OCI-LY3 (cell line): Measurements from ENCODE around the gene TEX261.

Experiments used
- H2AFZ ChIP-seq: fragments of 200-600, 300-600 bp; shearing (Covaris generic); 2 replicates; pipeline ENCODE4 v1.6.0; 2014; ENCODE audit warnings: antibody characterized with exemption, low read depth, low read length
- H3K27ac ChIP-seq: fragments of 200-600, 300-600 bp; sonication (generic); 2 replicates; pipeline ENCODE4 v1.5.1; 2014; ENCODE audit warnings: mild to moderate bottlenecking, low read length, moderate library complexity, mixed read lengths
- H3K27me3 ChIP-seq: fragments of 200-600, 300-600 bp; sonication (generic); 2 replicates; pipeline ENCODE4 v1.6.1; 2014; ENCODE audit warnings: low read depth, low read length, mixed read lengths
- H3K36me3 ChIP-seq: fragments of 200-600, 300-600 bp; sonication (generic); replicated peaks from 2 replicates; pipeline ENCODE3; 2014; ENCODE audit warnings: low read depth, low read length, mixed read lengths
- H3K4me1 ChIP-seq: fragments of 300-600, 200-600 bp; sonication (generic); 2 replicates; pipeline ENCODE4 v1.6.1; 2014; ENCODE audit warnings: low read length, mixed read lengths
- H3K4me2 ChIP-seq: fragments of 200-600, 300-600 bp; sonication (generic); 2 replicates; pipeline ENCODE4 v1.6.1; 2014; ENCODE audit warnings: low read length, mixed read lengths
- H3K4me3 ChIP-seq: fragments of 300-600, 200-600 bp; sonication (generic); 2 replicates; pipeline ENCODE4 v1.5.1; 2014; ENCODE audit warnings: antibody characterized with exemption, mild to moderate bottlenecking, low read length, moderate library complexity
- H3K79me2 ChIP-seq: fragments of 300-600, 200-600 bp; shearing (Covaris generic); 2 replicates; pipeline ENCODE4 v1.6.1; 2014; ENCODE audit warnings: mild to moderate bottlenecking, low read length, mixed read lengths
- H3K9ac ChIP-seq: fragments of 300-600, 200-600 bp; shearing (Covaris generic); 2 replicates; pipeline ENCODE4 v1.6.0; 2014; ENCODE audit warnings: mild to moderate bottlenecking, low read length, moderate library complexity
- H3K9me3 ChIP-seq: fragments of 200-600, 300-600 bp; shearing (Covaris generic); 2 replicates; pipeline ENCODE4 v1.6.1; 2014; ENCODE audit warnings: low read length, mixed read lengths; ENCODE audit not compliant: insufficient read depth
- H4K20me1 ChIP-seq: fragments of 200-600, 300-600 bp; sonication (generic); 2 replicates; pipeline ENCODE4 v1.6.1; 2016; ENCODE audit warnings: low read length, mixed read lengths; ENCODE audit not compliant: insufficient read depth
- CTCF ChIP-seq: fragments of 200-600, 300-600 bp; sonication (generic); IDR thresholded peaks from 2 replicates; pipeline ENCODE4 v1.5.1; 2014; ENCODE audit warnings: antibody characterized with exemption, low read length, low read depth
- EZH2phosphoT487 ChIP-seq: fragments of 200-600 bp; shearing (Covaris generic); IDR thresholded peaks from 2 replicates; pipeline ENCODE4 v1.6.1; 2018; ENCODE audit warnings: antibody characterized with exemption, mixed run types, low read depth

The TEX261 gene

GRCh38 chr2:70958759-70959158 is 35.9 kb downstream of the TEX261 start:
- H3K79me2 ChIP-seq, result no peaks in the 10 kb centered on the region
- H4K20me1 ChIP-seq, result no peaks in the 10 kb centered on the region
- no peak overlapping the region for H3K4me3 ChIP-seq
- no peaks in the 10 kb centered on the region for H3K4me1 ChIP-seq
- no peaks in the 10 kb centered on the region for H3K36me3 ChIP-seq
- no peak overlapping the region for H2AFZ ChIP-seq
- no peak for TF ChIP-seq EZH2phosphoT487
- TF ChIP-seq CTCF, result no peak
- no peaks in the 10 kb centered on the region for H3K9me3 ChIP-seq
- no peak overlapping the region for H3K27ac ChIP-seq
- H3K4me2 ChIP-seq, result no peak overlapping the region
- H3K27me3 ChIP-seq, result peaks cover 21% of the 10 kb centered on the region
- H3K9ac ChIP-seq, result no peak overlapping the region

GRCh38 chr2:70957798-70958197 is 36.9 kb downstream of the TEX261 start:
- no peaks in the 10 kb centered on the region for H3K79me2 ChIP-seq
- H4K20me1 ChIP-seq, result no peaks in the 10 kb centered on the region
- TF ChIP-seq CTCF (no peak), EZH2phosphoT487 (no peak)
- H3K9ac ChIP-seq, result no peak overlapping the region
- H3K9me3 ChIP-seq, result no peaks in the 10 kb centered on the region
- no peaks in the 10 kb centered on the region for H3K4me1 ChIP-seq
- no peak overlapping the region for H2AFZ ChIP-seq
- no peaks in the 10 kb centered on the region for H3K36me3 ChIP-seq
- H3K4me2 ChIP-seq, result no peak overlapping the region
- H3K27ac ChIP-seq, result no peak overlapping the region
- H3K27me3 ChIP-seq, result peaks cover 27% of the 10 kb centered on the region
- H3K4me3 ChIP-seq, result no peak overlapping the region

- no peak overlapping the region for H3K4me2 ChIP-seq
- no peak overlapping the region for H2AFZ ChIP-seq
- no peaks in the 10 kb centered on the region for H3K36me3 ChIP-seq
- H3K27ac ChIP-seq, result no peak overlapping the region
- no peak for TF ChIP-seq EZH2phosphoT487
- no peak for TF ChIP-seq CTCF
- H3K4me1 ChIP-seq, result no peaks in the 10 kb centered on the region
- no peaks in the 10 kb centered on the region for H4K20me1 ChIP-seq
- no peaks in the 10 kb centered on the region for H3K79me2 ChIP-seq
- H3K27me3 ChIP-seq, result peaks cover 32% of the 10 kb centered on the region
- no peak overlapping the region for H3K9ac ChIP-seq
- H3K9me3 ChIP-seq, result no peaks in the 10 kb centered on the region
- H3K4me3 ChIP-seq, result no peak overlapping the region
These were observed 38.5 kb downstream of the TEX261 start for GRCh38 chr2:70956141-70956540.

DNA sequence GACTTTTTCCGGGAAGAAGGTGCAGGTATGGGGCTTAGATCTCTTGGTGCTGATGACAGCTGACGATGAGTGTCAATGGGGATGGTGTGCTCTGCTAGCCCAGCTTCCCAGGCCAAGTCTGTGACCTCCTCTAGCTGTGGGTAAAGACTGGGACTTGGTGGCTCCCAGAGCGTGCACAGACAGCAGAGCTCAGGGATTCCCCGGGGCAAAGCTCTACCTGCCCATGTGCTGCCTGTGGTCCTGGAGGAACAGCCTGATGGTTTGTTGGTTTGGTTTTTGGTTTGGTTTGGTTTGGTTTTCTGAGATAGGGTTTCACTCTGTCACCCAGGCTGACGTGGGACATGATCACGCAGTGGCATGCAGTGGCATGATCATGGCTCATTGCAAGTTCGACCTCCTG is 39.8 kb downstream of the TEX261 start:
- TF ChIP-seq CTCF (no peak), EZH2phosphoT487 (no peak)
- Histone ChIP-seq H3K4me1 (no peaks in the 10 kb centered on the region), H3K79me2 (no peaks in the 10 kb centered on the region), H3K36me3 (no peaks in the 10 kb centered on the region), H3K27me3 (peaks cover 32% of the 10 kb centered on the region), H4K20me1 (no peaks in the 10 kb centered on the region), H3K9me3 (no peaks in the 10 kb centered on the region), H3K4me3 (no peak overlapping the region), H3K4me2 (no peak overlapping the region), H3K9ac (no peak overlapping the region), H2AFZ (no peak overlapping the region), H3K27ac (no peak overlapping the region)
